SK-N-SH (cell line): ENCODE data around the gene YBX1. TPM values are rescaled to one million over a fixed set of nuclear protein-coding genes. Genes with fewer than 3 reads are reported as not detected.

ENCODE experiments used
- CTCF ChIA-PET: fragments of 300-600, 350-600 bp; formaldehyde crosslinking; extraction: SDS; loops from one replicate; lab custom pipeline; 2021; lab: Yijun Ruan, JAX
- POLR2A ChIA-PET: fragments of 350-600 bp; sonication (Branson Sonifier 250); formaldehyde crosslinking; extraction: SDS; loops from one replicate; lab custom pipeline; 2020; ENCODE audit warnings: antibody characterized with exemption, inconsistent platforms; lab: Yijun Ruan, JAX
- DNase-seq: peaks from one replicate; pipeline ENCODE4 v3.0.0; 2012
- H2AFZ ChIP-seq: fragments of 200-600 bp; sonication (generic); 2 replicates; pipeline ENCODE4 v1.8.1; 2016; ENCODE audit warnings: antibody characterized with exemption, mild to moderate bottlenecking, low read depth
- H3F3A ChIP-seq: fragments of 200-600 bp; sonication (generic); replicated peaks from 2 replicates; pipeline ENCODE3; 2016; ENCODE audit warnings: antibody characterized with exemption, mild to moderate bottlenecking; ENCODE audit not compliant: insufficient read depth
- H3K27ac ChIP-seq, 2 experiments: fragments of 200-500 bp in 1 of 2; fragments of 200-600 bp in 1 of 2; sonication (Bioruptor generic) in 1 of 2; sonication (generic), shearing (Covaris generic) in 1 of 2; 2 replicates each; pipeline versions ENCODE4 v1.5.1 to v1.6.1; 2014 to 2016; ENCODE audit warnings: low read depth in 2 of 2, inconsistent platforms in 1 of 2, low read length in 1 of 2, mild to moderate bottlenecking in 1 of 2, mixed read lengths in 1 of 2
- H3K27me3 ChIP-seq: fragments of 200-600 bp; sonication (generic), shearing (Covaris generic); 2 replicates; pipeline ENCODE4 v1.6.1; 2016; ENCODE audit warnings: mixed run types; ENCODE audit not compliant: insufficient read depth
- H3K36me3 ChIP-seq, 2 experiments: fragments of 200-500 bp in 1 of 2; fragments of 200-600 bp in 1 of 2; sonication (Bioruptor generic) in 1 of 2; sonication (generic) in 1 of 2; replicated peaks in 1 of 2; 2 replicates each; pipeline versions ENCODE3 to v1.5.1; 2014 to 2016; ENCODE audit warnings: low read length in 1 of 2, mild to moderate bottlenecking in 1 of 2; ENCODE audit not compliant: insufficient read depth in 2 of 2, control insufficient read depth in 1 of 2
- H3K4me1 ChIP-seq, 2 experiments: fragments of 200-500 bp in 1 of 2; fragments of 200-600 bp in 1 of 2; sonication (Bioruptor generic) in 1 of 2; sonication (generic), shearing (Covaris generic) in 1 of 2; 2 replicates each; pipeline versions ENCODE4 v1.5.1 to v1.6.1; 2014 to 2016; ENCODE audit warnings: low read depth in 1 of 2, low read length in 1 of 2, mixed run types in 1 of 2; ENCODE audit not compliant: insufficient read depth in 2 of 2, control insufficient read depth in 1 of 2
- H3K4me2 ChIP-seq: fragments of 200-600 bp; sonication (generic), shearing (Covaris generic); 2 replicates; pipeline ENCODE4 v1.6.1; 2017; ENCODE audit warnings: mixed run types
- H3K4me3 ChIP-seq, 2 experiments: fragments of 200-500 bp in 1 of 2; fragments of 200-600 bp in 1 of 2; sonication (Bioruptor generic) in 1 of 2; sonication (generic), shearing (Covaris generic) in 1 of 2; 2 replicates each; pipeline versions ENCODE4 v1.5.1 to v1.8.1; 2014 to 2016; ENCODE audit warnings: low read depth in 2 of 2, inconsistent platforms in 1 of 2, low read length in 1 of 2, mild to moderate bottlenecking in 1 of 2, mixed read lengths in 1 of 2, moderate library complexity in 1 of 2
- H3K79me2 ChIP-seq: fragments of 200-600 bp; sonication (generic); 2 replicates; pipeline ENCODE4 v1.8.1; 2017; ENCODE audit warnings: mild to moderate bottlenecking; ENCODE audit not compliant: insufficient read depth
- H3K9ac ChIP-seq: fragments of 200-600 bp; sonication (generic); 2 replicates; pipeline ENCODE4 v1.6.1; 2017; ENCODE audit warnings: mixed run types
- H3K9me2 ChIP-seq: fragments of 200-600 bp; sonication (generic); 2 replicates; pipeline ENCODE4 v1.6.1; 2017; ENCODE audit warnings: mixed run types
- H3K9me3 ChIP-seq: fragments of 200-600 bp; sonication (generic); 2 replicates; pipeline ENCODE4 v1.6.1; 2017; ENCODE audit warnings: mixed run types, mild to moderate bottlenecking, moderate library complexity
- H4K20me1 ChIP-seq: fragments of 200-600 bp; sonication (generic); 2 replicates; pipeline ENCODE4 v1.6.1; 2017; ENCODE audit warnings: mild to moderate bottlenecking, mixed run types; ENCODE audit not compliant: insufficient read depth
- FOSL2 ChIP-seq: IDR thresholded peaks from 2 replicates; pipeline ENCODE4 v1.4.0; 2012; ENCODE audit warnings: low read depth, mild to moderate bottlenecking, moderate library complexity, borderline replicate concordance
- FOXM1 ChIP-seq: IDR thresholded peaks from 2 replicates; pipeline ENCODE4 v1.4.0; 2012; ENCODE audit warnings: low read depth, mild to moderate bottlenecking
- MAX ChIP-seq: IDR thresholded peaks from 2 replicates; pipeline ENCODE4 v1.4.0; 2012; ENCODE audit warnings: low read depth
- NFIC ChIP-seq: IDR thresholded peaks from 2 replicates; pipeline ENCODE4 v1.4.0; 2012; ENCODE audit warnings: borderline replicate concordance
- RFX5 ChIP-seq: IDR thresholded peaks from 2 replicates; pipeline ENCODE4 v1.6.1; 2012; ENCODE audit warnings: mild to moderate bottlenecking, improper control_type of control experiment, low read length
- SIN3A ChIP-seq: IDR thresholded peaks from 2 replicates; pipeline ENCODE4 v1.6.1; 2012; ENCODE audit warnings: low read depth, mild to moderate bottlenecking, low read length, moderate library complexity, borderline replicate concordance
- WGBS: methylation state at CpG from one replicate; pipeline ENCODE4 v1.1.6; 2017; ENCODE audit warnings: low lambda C conversion rate; 5-methylcytosine and 5-hydroxymethylcytosine counted together
- polyA plus RNA-seq, 3 experiments: library from polyadenylated mRNA; depleted of rRNA; stranded (reverse); fragments of >200 nt; gene quantifications; 2 replicates each; pipeline ENCODE4 v1.2.3, GENCODE V29; 2012
- TF ChIP-seq, protein P1 (sequence below): fragments of 150-350 bp; IDR thresholded peaks from 2 replicates; pipeline ENCODE4 v1.6.1; 2017; ENCODE audit warnings: antibody characterized with exemption, low read length, low read depth, borderline replicate concordance

The YBX1 gene
- polyA plus RNA-seq, 1 of the 3 experiments (the other 2 are of a cell fraction): 592 TPM

DNA sequence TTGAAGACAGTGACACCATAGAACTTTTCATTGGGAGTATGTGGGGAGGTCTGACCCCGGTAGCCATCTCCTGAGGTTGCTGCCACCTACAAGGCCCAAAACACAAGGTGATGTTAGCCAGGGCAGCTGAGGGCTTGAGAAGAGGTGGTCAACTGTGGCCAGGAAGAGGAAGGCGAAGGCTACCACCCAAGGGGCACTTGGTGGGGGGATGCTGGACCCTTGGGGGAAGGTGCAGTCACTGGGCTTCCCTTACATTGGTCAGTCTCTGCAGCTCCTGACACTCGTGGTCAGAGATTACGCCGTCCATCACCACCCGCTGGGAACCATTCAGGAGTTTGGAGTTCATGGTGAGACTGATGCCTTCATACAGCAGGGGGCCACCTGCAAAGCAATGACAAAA, 70.1 kb downstream of the YBX1 start:
- Histone ChIP-seq H3K9ac (no peak overlapping the region), H3K4me2 (no peak overlapping the region), H3K9me2 (no peaks in the 10 kb centered on the region), H3K36me3 (peaks cover 46 to 67% of the 10 kb centered on the region in 2 experiments)
- POLR2A ChIA-PET: no interaction called here
- no peak for DNase-seq
- no peak for TF ChIP-seq SIN3A
- no peak for TF ChIP-seq NFIC
- TF ChIP-seq, all 33 proteins: peak for 0
- 100% methylated on average over 3 of the region's 6 CpGs for WGBS
- no peak overlapping the region for H3K27ac ChIP-seq
- CTCF ChIA-PET: interaction anchor here (0.8 to 1.9 kb wide), 3 partner anchors 14 to 321 kb away, joined by 3 to 8 read pairs (median 4); partner anchors contain the start of genes C1orf50 and P3H1
- no peaks in the 10 kb centered on the region for H3K79me2 ChIP-seq
- H3K27me3 ChIP-seq: no peaks in the 10 kb centered on the region
- H4K20me1 ChIP-seq: no peaks in the 10 kb centered on the region
- no peak overlapping the region for H3K4me3 ChIP-seq
- peaks cover 8% of the 10 kb centered on the region for H3F3A ChIP-seq
- no peaks in the 10 kb centered on the region for H3K9me3 ChIP-seq
- no peaks in the 10 kb centered on the region; a peak in 1 of 4 replicates for H3K4me1 ChIP-seq
- no peak overlapping the region for H2AFZ ChIP-seq

GRCh38 chr1:42753070-42753469, 70.9 kb downstream of the YBX1 start:
- ChIA-PET POLR2A (no interaction called here), CTCF (interaction anchor here (1.2 to 1.9 kb wide), 3 partner anchors 15 to 321 kb away, joined by 3 to 8 read pairs (median 4); no protein-coding TSS in a partner anchor)
- Histone ChIP-seq H3K27ac (peak overlapping the region in 1 of 2 experiments; percentile 53; a peak in 2 of 4 replicates), H3K9me3 (no peaks in the 10 kb centered on the region), H3K4me1 (no peaks in the 10 kb centered on the region; a peak in 1 of 4 replicates), H3K4me3 (no peak overlapping the region), H3K27me3 (no peaks in the 10 kb centered on the region), H4K20me1 (no peaks in the 10 kb centered on the region), H3K36me3 (peaks cover 52 to 67% of the 10 kb centered on the region in 2 experiments), H3F3A (peaks cover 8% of the 10 kb centered on the region), H3K4me2 (no peak overlapping the region), H2AFZ (no peak overlapping the region), H3K9ac (no peak overlapping the region), H3K9me2 (no peaks in the 10 kb centered on the region), H3K79me2 (no peaks in the 10 kb centered on the region)
- DNase-seq: no peak
- TF ChIP-seq, protein P1, sequence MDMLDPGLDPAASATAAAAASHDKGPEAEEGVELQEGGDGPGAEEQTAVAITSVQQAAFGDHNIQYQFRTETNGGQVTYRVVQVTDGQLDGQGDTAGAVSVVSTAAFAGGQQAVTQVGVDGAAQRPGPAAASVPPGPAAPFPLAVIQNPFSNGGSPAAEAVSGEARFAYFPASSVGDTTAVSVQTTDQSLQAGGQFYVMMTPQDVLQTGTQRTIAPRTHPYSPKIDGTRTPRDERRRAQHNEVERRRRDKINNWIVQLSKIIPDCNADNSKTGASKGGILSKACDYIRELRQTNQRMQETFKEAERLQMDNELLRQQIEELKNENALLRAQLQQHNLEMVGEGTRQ: no peak
- no peak for TF ChIP-seq RFX5
- no peak for TF ChIP-seq FOXM1
- peak; percentile 36; the same call in 1 of the 2 replicates for TF ChIP-seq FOSL2
- no peak for TF ChIP-seq MAX
- 87% methylated on average over 1 of the region's 1 CpG for WGBS

Other genes with a start within 250 kb of the YBX1 start
- gene ZMYND12, start 226.4 kb upstream of the YBX1 start, polyA plus RNA-seq (2012; rRNA removed): 0.18 and 0.45 TPM in 2 replicates
- 25.9 and 40.0 TPM in 2 replicates for gene PPCS, start 225.9 kb upstream of the YBX1 start, polyA plus RNA-seq (2012; rRNA removed)
- 0.94 and 1.4 TPM in 2 replicates for gene CCDC30, start 219.1 kb upstream of the YBX1 start, polyA plus RNA-seq (2012; rRNA removed)
- gene PPIH, start 24.0 kb upstream of the YBX1 start, polyA plus RNA-seq (2012; rRNA removed): 89.1 and 104 TPM in 2 replicates
- not detected in 2 replicates for gene CLDN19, start 57.8 kb downstream of the YBX1 start, polyA plus RNA-seq (2012; rRNA removed)
- gene P3H1, start 84.6 kb downstream of the YBX1 start, polyA plus RNA-seq (2012; rRNA removed): 64.3 and 66.8 TPM in 2 replicates
- gene C1orf50, start 84.8 kb downstream of the YBX1 start, polyA plus RNA-seq (2012; rRNA removed): 2.6 and 3.6 TPM in 2 replicates
- 0.05 and 0.08 TPM in 2 replicates for gene TMEM269, start 102.6 kb downstream of the YBX1 start, polyA plus RNA-seq (2012; rRNA removed)
- gene ERMAP, start 134.7 kb downstream of the YBX1 start, polyA plus RNA-seq (2012; rRNA removed): 10.4 and 13.4 TPM in 2 replicates
- 18.6 and 20.2 TPM in 2 replicates for gene SVBP, start 135.0 kb downstream of the YBX1 start, polyA plus RNA-seq (2012; rRNA removed)
- 7.2 and 10.1 TPM in 2 replicates for gene ZNF691, start 164.2 kb downstream of the YBX1 start, polyA plus RNA-seq (2012; rRNA removed)